Measurements from ENCODE around the gene TRIM39. TPM values are rescaled to one million over a fixed set of nuclear protein-coding genes. Genes with fewer than 3 reads are reported as not detected.

Gene TRIM39
- total RNA-seq, 2 donors from 2014 or later: 7.5 to 15.8 TPM

DNA sequence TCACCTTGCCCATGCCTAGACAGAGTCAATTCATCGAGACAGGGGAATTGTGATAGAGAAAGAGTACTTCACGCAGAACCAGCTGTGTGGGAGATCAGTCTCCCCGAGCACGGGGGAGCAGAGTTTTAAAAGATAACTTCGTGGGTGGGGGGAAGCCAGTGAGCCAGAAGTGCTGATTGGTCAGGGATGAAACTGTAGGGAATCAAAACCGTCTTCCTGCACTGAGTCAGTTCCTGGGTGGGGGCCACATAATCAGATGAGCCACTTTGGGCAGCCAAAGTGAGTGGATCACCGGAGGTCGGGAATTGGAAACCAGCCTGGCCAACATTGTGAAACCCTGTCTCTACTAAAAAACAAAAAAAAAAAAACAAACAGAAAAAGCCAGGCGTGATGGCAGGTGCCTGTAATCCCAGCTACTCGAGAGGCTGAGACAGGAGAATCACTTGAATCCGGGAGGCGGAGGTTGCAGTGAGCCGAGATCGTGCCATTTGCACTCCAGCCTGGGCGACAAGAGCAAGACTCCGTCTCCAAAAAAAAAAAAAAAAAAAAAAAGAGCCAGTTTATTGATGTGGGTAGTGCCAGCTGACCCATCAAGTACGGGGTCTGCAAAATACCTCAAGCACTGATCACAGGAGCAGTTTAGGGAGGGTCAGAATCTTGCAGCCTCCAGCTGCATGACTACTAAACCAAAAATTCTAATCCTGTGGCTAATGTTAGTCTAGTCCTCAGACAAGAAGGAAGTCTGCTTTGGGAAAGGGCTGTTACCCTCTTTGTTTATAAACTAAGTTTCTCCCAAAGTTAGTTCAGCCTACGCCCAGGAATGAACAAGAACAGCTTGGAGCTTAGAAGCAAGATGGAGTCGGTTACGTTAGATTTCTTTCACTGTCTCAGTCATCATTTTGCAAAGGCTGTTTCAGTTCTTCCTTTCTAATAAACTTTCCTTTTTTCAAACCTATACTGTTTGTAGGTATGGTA lies 3.9 kb upstream of the TRIM39 start:
- Histone ChIP-seq H3K9me3 (no peaks in the 10 kb centered on the region), H3K4me3 (no peak overlapping the region), H3K27ac (no peak overlapping the region), H3K4me1 (peaks cover 34% of the 10 kb centered on the region), H3K27me3 (no peaks in the 10 kb centered on the region), H3K36me3 (replicated peaks in 1 of 2; ENCODE audit: insufficient read depth in 1 of 2, low read depth in 2 of 2) (no peaks in the 10 kb centered on the region)
- DNase-seq (no peak), ATAC-seq (no peak)
- WGBS, 2 donors: 73 to 90% methylated on average over 20 of the region's 20 CpGs
- intact Hi-C loops (cut with DNase I): no loop called here
- no peak for TF ChIP-seq POLR2A (IDR thresholded peaks at IDR 0.05)
- TF ChIP-seq, protein P1, sequence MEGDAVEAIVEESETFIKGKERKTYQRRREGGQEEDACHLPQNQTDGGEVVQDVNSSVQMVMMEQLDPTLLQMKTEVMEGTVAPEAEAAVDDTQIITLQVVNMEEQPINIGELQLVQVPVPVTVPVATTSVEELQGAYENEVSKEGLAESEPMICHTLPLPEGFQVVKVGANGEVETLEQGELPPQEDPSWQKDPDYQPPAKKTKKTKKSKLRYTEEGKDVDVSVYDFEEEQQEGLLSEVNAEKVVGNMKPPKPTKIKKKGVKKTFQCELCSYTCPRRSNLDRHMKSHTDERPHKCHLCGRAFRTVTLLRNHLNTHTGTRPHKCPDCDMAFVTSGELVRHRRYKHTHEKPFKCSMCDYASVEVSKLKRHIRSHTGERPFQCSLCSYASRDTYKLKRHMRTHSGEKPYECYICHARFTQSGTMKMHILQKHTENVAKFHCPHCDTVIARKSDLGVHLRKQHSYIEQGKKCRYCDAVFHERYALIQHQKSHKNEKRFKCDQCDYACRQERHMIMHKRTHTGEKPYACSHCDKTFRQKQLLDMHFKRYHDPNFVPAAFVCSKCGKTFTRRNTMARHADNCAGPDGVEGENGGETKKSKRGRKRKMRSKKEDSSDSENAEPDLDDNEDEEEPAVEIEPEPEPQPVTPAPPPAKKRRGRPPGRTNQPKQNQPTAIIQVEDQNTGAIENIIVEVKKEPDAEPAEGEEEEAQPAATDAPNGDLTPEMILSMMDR (IDR thresholded peaks at IDR 0.05): no peak

DNA sequence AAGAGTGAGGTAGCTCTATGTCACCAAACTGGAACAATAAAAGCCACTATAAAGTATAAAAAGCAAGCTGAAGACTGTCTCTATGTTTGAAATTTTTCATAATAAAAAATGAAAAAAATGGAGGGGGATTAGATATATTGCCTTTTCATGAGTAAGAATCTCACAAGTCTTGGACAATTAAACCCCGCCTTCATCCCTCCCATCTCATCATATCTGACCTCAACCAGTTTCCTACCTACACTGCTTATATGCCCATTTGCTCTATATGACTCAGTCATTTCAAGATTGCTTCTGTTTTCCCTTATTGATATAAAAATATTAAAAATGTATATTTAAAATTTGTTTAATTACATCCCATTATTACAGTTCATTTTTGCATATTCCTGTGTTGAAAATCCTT lies 2.9 kb upstream of the TRIM39 start:
- no peak overlapping the region for H3K27ac ChIP-seq
- H3K4me1 ChIP-seq: peaks cover 39% of the 10 kb centered on the region
- TF ChIP-seq, protein P1 (IDR thresholded peaks at IDR 0.05): no peak
- no peak for TF ChIP-seq POLR2A (IDR thresholded peaks at IDR 0.05)
- no peak for DNase-seq
- intact Hi-C loops (cut with DNase I): no loop called here
- H3K4me3 ChIP-seq: no peak overlapping the region
- 97% methylated on average over 1 of the region's 1 CpG for WGBS, 2 donors
- no peak for ATAC-seq
- no peaks in the 10 kb centered on the region for H3K9me3 ChIP-seq
- H3K36me3 ChIP-seq (replicated peaks in 1 of 2; ENCODE audit: insufficient read depth in 1 of 2, low read depth in 2 of 2): no peaks in the 10 kb centered on the region
- H3K27me3 ChIP-seq: no peaks in the 10 kb centered on the region

DNA sequence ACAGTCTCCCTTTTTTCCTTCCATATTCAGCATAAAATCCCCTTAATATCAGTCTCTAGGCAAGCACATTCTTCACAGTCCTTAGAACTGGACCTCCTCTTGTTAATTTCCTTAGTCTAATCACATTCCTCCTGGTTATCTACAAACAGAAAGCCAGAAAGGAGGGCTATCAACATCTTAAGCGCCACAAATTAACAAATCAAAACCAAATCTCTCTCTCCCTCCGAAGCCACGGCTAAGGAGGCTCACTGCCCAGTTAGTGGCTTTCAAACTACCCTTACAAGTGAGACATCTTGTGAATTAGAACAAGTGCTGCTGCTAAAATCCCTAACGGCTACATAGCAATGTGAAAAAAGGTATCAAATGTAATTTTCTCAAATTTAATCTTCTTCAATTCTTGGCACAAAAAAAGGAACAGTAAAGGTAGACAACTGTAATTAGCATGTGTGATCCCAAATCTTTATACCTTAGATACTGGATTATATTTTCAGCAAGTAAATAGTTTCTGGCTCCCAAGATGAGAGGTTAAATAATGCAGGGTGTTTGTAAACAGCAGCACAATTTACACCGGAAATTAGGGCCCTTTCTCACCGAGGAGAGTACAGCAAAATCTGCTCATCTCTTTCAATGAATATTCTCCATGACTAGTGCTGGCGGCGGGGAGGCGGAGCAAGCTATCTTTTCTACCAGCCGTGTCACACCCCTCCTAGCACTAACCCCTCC lies 1.4 kb upstream of the TRIM39 start:
- Histone ChIP-seq H3K36me3 (replicated peaks in 1 of 2; ENCODE audit: insufficient read depth in 1 of 2, low read depth in 2 of 2) (peaks cover 0 to 5% of the 10 kb centered on the region in 2 donors), H3K4me3 (peak overlapping the region; percentile 57 to 72), H3K27me3 (no peaks in the 10 kb centered on the region), H3K4me1 (peaks cover 34% of the 10 kb centered on the region), H3K27ac (peak overlapping the region; percentile 90 to 99 (median 93)), H3K9me3 (no peaks in the 10 kb centered on the region)
- ATAC-seq: peak; percentile 11
- intact Hi-C loops (cut with DNase I): no loop called here
- peak in 3 of 4 donors; percentile 38 to 54 (median 54) for DNase-seq
- WGBS, 2 donors: 3 to 6% methylated on average over 10 of the region's 10 CpGs
- TF ChIP-seq POLR2A (IDR thresholded peaks at IDR 0.05): no peak
- TF ChIP-seq, protein P1 (IDR thresholded peaks at IDR 0.05): no peak

DNA sequence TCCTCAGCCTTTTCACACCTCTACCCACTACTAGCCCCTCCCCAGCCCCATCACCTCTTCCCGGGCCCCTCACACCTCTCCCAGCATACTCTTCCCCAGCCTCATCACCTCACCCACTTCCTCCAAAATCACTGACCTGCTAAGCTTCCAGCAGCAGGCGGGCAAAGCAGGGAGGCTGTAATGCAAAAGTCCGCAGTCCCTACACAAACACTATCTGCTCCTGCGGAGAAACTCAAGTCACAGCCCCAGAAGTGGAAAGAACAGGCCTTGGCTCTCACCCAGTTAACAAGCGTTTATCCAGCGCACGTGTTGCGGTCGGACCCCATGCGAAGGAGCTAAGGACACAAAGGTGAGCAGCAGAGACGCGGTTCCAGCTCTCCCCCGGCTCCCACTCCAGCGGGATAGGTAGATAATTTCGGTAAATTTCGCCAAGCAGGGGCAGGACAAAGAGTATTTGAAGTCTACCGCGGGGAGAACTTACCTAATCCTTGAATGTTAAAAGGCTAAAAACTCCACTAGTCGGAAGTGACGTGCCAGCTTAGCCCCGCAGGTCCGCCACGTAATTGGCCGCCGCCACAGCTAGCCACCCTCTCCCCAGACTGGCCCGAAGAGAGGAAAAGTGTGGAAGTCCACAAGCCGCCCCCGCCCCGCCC lies 728 bp upstream of the TRIM39 start:
- H3K4me3 ChIP-seq: peak overlapping the region; percentile 57 to 72
- intact Hi-C loops (cut with DNase I): no loop called here
- ATAC-seq: peak; percentile 73
- no peak for TF ChIP-seq POLR2A (IDR thresholded peaks at IDR 0.05)
- TF ChIP-seq, protein P1 (IDR thresholded peaks at IDR 0.05): no peak
- no peaks in the 10 kb centered on the region for H3K9me3 ChIP-seq
- H3K4me1 ChIP-seq: peaks cover 34% of the 10 kb centered on the region
- peaks cover 0 to 5% of the 10 kb centered on the region in 2 donors for H3K36me3 ChIP-seq (replicated peaks in 1 of 2; ENCODE audit: insufficient read depth in 1 of 2, low read depth in 2 of 2)
- peak in 1 of 4 donors; percentile 44 for DNase-seq
- H3K27ac ChIP-seq: peak overlapping the region; percentile 90 to 99 (median 93)
- 0 to 1% methylated on average over 20 to 28 of the region's 29 CpGs for WGBS, 2 donors
- H3K27me3 ChIP-seq: no peaks in the 10 kb centered on the region

Measured in body of pancreas (tissue), 4 donors.